ENCODE results near the gene CCDC68.

DNA sequence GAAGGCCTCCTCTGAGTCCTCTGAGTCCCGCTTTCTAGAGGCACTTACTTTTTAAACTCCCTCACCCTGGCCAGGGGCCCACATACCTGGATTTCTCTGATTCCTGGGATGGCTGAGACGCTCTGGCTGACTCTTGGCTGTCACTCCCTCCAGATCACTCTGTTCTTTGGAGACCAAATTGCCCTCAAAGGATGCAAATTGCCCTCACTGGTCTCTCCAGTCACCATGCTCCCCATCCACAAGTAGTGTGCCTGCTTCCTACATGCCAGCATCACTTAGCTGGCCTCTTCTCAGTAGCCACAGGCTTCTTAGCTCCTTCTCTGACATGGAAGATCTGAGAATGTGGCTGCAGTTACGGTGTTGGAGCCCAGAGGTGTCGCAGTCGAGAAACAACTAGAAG, 41.3 kb upstream of the CCDC68 start:
- TF ChIP-seq, protein P1, sequence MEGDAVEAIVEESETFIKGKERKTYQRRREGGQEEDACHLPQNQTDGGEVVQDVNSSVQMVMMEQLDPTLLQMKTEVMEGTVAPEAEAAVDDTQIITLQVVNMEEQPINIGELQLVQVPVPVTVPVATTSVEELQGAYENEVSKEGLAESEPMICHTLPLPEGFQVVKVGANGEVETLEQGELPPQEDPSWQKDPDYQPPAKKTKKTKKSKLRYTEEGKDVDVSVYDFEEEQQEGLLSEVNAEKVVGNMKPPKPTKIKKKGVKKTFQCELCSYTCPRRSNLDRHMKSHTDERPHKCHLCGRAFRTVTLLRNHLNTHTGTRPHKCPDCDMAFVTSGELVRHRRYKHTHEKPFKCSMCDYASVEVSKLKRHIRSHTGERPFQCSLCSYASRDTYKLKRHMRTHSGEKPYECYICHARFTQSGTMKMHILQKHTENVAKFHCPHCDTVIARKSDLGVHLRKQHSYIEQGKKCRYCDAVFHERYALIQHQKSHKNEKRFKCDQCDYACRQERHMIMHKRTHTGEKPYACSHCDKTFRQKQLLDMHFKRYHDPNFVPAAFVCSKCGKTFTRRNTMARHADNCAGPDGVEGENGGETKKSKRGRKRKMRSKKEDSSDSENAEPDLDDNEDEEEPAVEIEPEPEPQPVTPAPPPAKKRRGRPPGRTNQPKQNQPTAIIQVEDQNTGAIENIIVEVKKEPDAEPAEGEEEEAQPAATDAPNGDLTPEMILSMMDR (IDR thresholded peaks at IDR 0.05), result no peak
- no peak for TF ChIP-seq POLR2A (IDR thresholded peaks at IDR 0.05; ENCODE audit: low read length)
- no peak for TF ChIP-seq EP300 (IDR thresholded peaks at IDR 0.05)
- TF ChIP-seq RNF2 (IDR thresholded peaks at IDR 0.05; ENCODE audit: borderline replicate concordance, low read depth), result no peak
- TF ChIP-seq RAD21 (conservative IDR thresholded peaks at IDR 0.05 in 1 of 2, IDR thresholded peaks at IDR 0.05 in 1 of 2), result no peak
- no peak for TF ChIP-seq RFX5 (IDR thresholded peaks at IDR 0.05)
- no peak for TF ChIP-seq JUNB (IDR thresholded peaks at IDR 0.05)
- TF ChIP-seq CHD4 (IDR thresholded peaks at IDR 0.05; ENCODE audit: borderline replicate concordance), result no peak

All from A549 (cell line).